Uterus (tissue), 4 donors: ENCODE measurements around the gene ARPC3. TPM values are rescaled to one million over a fixed set of nuclear protein-coding genes. Genes with fewer than 3 reads are reported as not detected.
"Not testable (repeated sequence)": the region's sequence is repeated elsewhere in the genome, so short reads cannot be mapped to it uniquely, and the experiment has no call there.

ENCODE experiments used
- DNase-seq, 2 donors: peaks; one replicate each; pipeline ENCODE4 v3.0.0-alpha.2; 2019 to 2020
- H3K27ac ChIP-seq, 2 donors: fragments of 200-600 bp; sonication (generic); 1 replicate in 1 of 2; 2 replicates in 1 of 2; pipeline ENCODE4 v1.5.1; 2016 to 2018
- H3K27me3 ChIP-seq, 2 donors: fragments of 200-600 bp; sonication (generic); one replicate each; pipeline ENCODE4 v1.5.1; 2018 to 2019; ENCODE audit warnings: control low read depth in 1 of 2
- H3K36me3 ChIP-seq, 2 donors: fragments of 200-600 bp; sonication (generic); one replicate each; pipeline ENCODE4 v1.5.1; 2019; ENCODE audit warnings: control low read depth in 1 of 2
- H3K4me1 ChIP-seq, 2 donors: fragments of 200-600 bp; sonication (generic); one replicate each; pipeline ENCODE4 v1.5.1; 2018 to 2019; ENCODE audit warnings: control low read depth in 1 of 2
- H3K4me3 ChIP-seq, 2 donors: fragments of 200-600 bp; sonication (generic); 1 replicate in 1 of 2; 2 replicates in 1 of 2; pipeline ENCODE4 v1.5.1; 2018 to 2019; ENCODE audit warnings: mild to moderate bottlenecking in 1 of 2
- H3K9me3 ChIP-seq, 2 donors: fragments of 200-600 bp; sonication (generic); one replicate each; pipeline ENCODE4 v1.5.1; 2019; ENCODE audit warnings: control low read depth in 1 of 2
- POLR2A ChIP-seq, 2 donors: fragments of 450-650 bp; IDR thresholded peaks; one replicate each; pipeline ENCODE4 v1.6.1; 2016; ENCODE audit warnings: antibody characterized with exemption in 2 of 2, mild to moderate bottlenecking in 1 of 2, moderate library complexity in 1 of 2
- intact Hi-C: fragments of 100-400 bp; cut with DNase I; formaldehyde crosslinking; loops from one replicate; pipeline ENCODE4 v1.15.1; 2023; ENCODE audit warnings: low total_unique reads
- total RNA-seq, 4 donors: library from RNA; depleted of rRNA in 3 of 4; stranded (reverse); fragments of >200 nt in 3 of 4; gene quantifications; one replicate each; pipeline versions ENCODE4 v1.1.0 to v1.2.4, GENCODE V29; 2014 to 2023
- TF ChIP-seq, protein P1 (sequence below), 4 experiments: fragments of 200-600 bp in 2 of 4; fragments of 450-650 bp in 2 of 4; sonication (generic) in 2 of 4; IDR thresholded peaks; one replicate each; pipeline ENCODE4 v1.5.1; 2016 to 2019; ENCODE audit warnings: antibody characterized with exemption in 4 of 4, mild to moderate bottlenecking in 2 of 4, moderate library complexity in 1 of 4
- donor health status: DM: yes; HTN: yes; CAD: no.

ARPC3 gene
- total RNA-seq, 4 donors from 2014 or later: 106 to 132 (median 118) TPM

DNA sequence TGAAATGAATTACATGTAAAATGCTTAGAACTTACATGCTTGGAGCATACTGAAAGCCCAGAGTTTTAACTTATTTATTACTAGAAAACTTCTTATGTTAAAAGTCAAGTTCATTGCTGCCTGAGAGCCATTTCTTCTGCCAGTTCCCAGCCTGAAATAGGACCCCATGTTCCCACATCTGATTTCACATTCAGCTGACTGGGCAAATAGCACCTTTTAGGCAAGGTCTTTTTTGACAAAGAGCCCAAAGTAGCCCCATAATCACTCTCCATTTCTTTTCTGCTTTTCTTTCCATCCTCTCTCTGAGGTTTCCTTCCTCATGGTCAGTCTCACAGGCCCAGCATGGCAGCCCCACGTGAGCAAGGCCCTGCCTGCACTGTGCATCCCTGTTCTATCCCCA lies 1.1 kb upstream of the ARPC3 start:
- Histone ChIP-seq H3K4me1 (peaks cover 0 to 5% of the 10 kb centered on the region in 2 donors), H3K9me3 (no peaks in the 10 kb centered on the region), H3K27ac (peak overlapping the region in 1 of 2 donors; percentile 27), H3K36me3 (no peaks in the 10 kb centered on the region), H3K4me3 (no peak overlapping the region), H3K27me3 (no peaks in the 10 kb centered on the region)
- TF ChIP-seq, protein P1, sequence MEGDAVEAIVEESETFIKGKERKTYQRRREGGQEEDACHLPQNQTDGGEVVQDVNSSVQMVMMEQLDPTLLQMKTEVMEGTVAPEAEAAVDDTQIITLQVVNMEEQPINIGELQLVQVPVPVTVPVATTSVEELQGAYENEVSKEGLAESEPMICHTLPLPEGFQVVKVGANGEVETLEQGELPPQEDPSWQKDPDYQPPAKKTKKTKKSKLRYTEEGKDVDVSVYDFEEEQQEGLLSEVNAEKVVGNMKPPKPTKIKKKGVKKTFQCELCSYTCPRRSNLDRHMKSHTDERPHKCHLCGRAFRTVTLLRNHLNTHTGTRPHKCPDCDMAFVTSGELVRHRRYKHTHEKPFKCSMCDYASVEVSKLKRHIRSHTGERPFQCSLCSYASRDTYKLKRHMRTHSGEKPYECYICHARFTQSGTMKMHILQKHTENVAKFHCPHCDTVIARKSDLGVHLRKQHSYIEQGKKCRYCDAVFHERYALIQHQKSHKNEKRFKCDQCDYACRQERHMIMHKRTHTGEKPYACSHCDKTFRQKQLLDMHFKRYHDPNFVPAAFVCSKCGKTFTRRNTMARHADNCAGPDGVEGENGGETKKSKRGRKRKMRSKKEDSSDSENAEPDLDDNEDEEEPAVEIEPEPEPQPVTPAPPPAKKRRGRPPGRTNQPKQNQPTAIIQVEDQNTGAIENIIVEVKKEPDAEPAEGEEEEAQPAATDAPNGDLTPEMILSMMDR (IDR thresholded peaks at IDR 0.05): no peak
- TF ChIP-seq POLR2A (IDR thresholded peaks at IDR 0.05): no peak
- intact Hi-C loops: no loop called here
- no peak for DNase-seq

DNA sequence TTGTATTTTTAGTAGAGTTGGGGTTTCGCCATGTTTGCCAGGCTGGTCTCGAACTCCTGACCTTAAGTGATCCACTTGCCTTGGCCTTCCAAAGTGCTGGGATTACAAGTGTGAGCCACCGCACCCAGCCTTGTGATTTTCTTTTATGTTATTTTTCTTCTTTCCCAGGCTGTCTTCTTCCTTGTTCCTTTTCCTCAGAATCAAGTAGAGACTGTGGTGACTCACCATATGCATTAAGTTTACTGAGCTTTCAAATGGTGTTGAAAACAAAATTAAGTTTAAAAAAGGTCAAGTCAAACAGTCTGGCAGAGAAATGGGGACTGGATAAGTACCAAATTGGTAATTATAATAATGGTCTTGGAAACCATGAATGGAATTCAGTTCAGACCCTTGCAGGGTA lies 5.7 kb downstream of the ARPC3 start:
- Histone ChIP-seq H3K4me3 (no peak overlapping the region), H3K27ac (no peak overlapping the region), H3K9me3 (no peaks in the 10 kb centered on the region), H3K27me3 (no peaks in the 10 kb centered on the region), H3K4me1 (peaks cover 0 to 5% of the 10 kb centered on the region in 2 donors), H3K36me3 (no peaks in the 10 kb centered on the region)
- no peak for DNase-seq
- TF ChIP-seq, protein P1 (IDR thresholded peaks at IDR 0.05): no peak
- TF ChIP-seq POLR2A (IDR thresholded peaks at IDR 0.05): no peak
- intact Hi-C loops: no loop called here

DNA sequence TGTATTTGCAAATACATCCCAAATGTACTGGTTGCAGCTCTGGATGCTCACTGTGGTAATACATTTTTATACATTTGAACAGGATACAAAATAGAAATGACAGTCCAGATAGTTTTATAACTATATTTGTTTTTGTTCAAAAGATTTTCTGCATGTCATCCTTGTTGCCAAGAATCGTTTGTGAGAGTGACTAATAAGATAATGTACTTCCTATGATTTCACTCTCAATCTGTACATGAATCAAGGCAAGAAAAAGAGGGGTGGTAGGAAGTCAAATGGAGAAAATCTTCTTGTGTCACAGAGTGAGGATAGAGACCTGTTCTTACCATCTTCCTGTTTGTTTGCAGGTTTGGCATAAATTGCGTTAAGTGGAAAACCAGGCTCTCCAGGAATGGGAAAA lies 13.9 kb downstream of the ARPC3 start:
- H3K27me3 ChIP-seq: no peaks in the 10 kb centered on the region
- intact Hi-C loops: no loop called here
- H3K36me3 ChIP-seq: no peaks in the 10 kb centered on the region
- no peak overlapping the region for H3K27ac ChIP-seq
- no peak for DNase-seq
- TF ChIP-seq, protein P1 (IDR thresholded peaks at IDR 0.05): no peak
- TF ChIP-seq POLR2A (IDR thresholded peaks at IDR 0.05): no peak
- no peaks in the 10 kb centered on the region for H3K9me3 ChIP-seq
- no peaks in the 10 kb centered on the region for H3K4me1 ChIP-seq
- H3K4me3 ChIP-seq: no peak overlapping the region

DNA sequence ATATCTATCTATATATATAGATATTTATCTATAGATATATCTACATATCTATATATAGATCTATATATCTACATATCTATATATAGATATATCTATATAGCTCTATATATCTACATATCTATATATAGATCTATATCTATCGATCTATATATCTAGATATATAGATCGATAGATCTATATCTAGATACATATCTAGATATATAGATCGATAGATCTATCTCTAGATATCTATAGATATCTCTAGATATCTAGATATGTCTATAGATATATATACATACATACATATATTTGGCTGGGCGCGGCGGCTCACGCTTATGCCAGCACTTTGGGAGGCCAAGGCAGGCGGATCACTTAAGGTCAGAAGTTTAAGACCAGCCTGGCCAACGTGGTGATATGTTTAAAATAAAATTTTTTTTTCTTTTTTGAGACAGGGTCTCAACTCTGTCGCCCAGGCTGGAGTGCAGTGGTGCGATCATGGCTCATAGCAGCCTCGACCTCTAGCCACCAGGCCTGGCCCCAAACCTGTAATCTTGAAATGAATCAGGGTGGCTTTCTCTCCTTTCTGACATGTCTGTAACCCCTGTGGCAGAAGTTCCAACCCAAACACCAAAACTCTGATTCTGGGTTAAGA lies 18.1 kb downstream of the ARPC3 start:
- H3K9me3 ChIP-seq: no peaks in the 10 kb centered on the region
- H3K27me3 ChIP-seq: no peaks in the 10 kb centered on the region
- no peaks in the 10 kb centered on the region for H3K36me3 ChIP-seq
- peak overlapping the region; percentile 50 to 51 for H3K4me3 ChIP-seq
- no peaks in the 10 kb centered on the region for H3K4me1 ChIP-seq
- TF ChIP-seq, protein P1 (IDR thresholded peaks at IDR 0.05): no peak
- TF ChIP-seq POLR2A (IDR thresholded peaks at IDR 0.05): no peak
- peak overlapping the region in 1 of 2 donors; percentile 77 for H3K27ac ChIP-seq
- intact Hi-C loops: loop anchor here (5.0 kb wide), 1 partner anchor 335 kb away; no protein-coding TSS in a partner anchor
- no peak for DNase-seq

DNA sequence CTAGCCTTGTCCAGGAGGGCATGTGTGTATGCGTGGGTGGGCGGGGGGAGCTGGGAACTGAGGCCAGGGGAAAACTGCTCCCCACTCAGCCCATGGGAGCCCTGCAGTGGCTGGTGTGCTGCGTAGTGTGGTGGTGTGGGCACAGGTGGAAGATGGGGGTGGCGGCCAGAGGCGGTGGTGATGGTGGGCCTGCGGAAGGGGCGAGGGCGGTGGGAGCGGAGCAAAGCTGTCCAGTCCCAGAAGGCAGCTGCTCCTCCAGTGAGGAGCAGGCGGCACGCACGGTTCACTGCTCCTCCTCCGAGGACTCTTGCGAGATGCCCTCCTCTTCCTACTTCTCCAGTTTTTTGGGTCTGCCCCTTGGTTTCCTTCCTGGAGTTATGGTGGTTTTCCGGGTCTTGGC lies 20.5 kb downstream of the ARPC3 start:
- H3K4me3 ChIP-seq, DNase-seq: not testable (repeated sequence)
- intact Hi-C loops: loop anchor here (5.0 kb wide), 1 partner anchor 332 kb away; no protein-coding TSS in a partner anchor

More for the DNA sequence above, 20.5 kb downstream of the ARPC3 start:
- not testable (repeated sequence) for H3K27me3 ChIP-seq, H3K4me1 ChIP-seq, H3K9me3 ChIP-seq, H3K36me3 ChIP-seq, H3K27ac ChIP-seq
